Stimulated activated CD4-positive, alpha-beta T cell treated with anti-CD3 and anti-CD28 coated beads, TNF-alpha, amount 100 ng/mL, for 24 hours (primary cell): ENCODE data around the gene ZNF468.
"Not testable (repeated sequence)": the region's sequence is repeated elsewhere in the genome, so short reads cannot be mapped to it uniquely, and the experiment has no call there.

Experiments used
- DNase-seq, 3 experiments: peaks; one replicate each; pipeline ENCODE4 v3.0.0-alpha.2; 2020; ENCODE audit warnings: low read depth in 3 of 3

The ZNF468 gene

GRCh38 chr19:52857378-52858191, at the start of gene ZNF468:
Gene ZNF468, minus strand, starts transcription at chr19:52857619. Its CDS starts 3,347 bp downstream, at chr19:52854272.
- peak; percentile 38 to 64 (median 42) for DNase-seq

GRCh38 chr19:52904052-52904780, 46.8 kb upstream of the ZNF468 start:
- DNase-seq: not testable (repeated sequence)

- no peak for DNase-seq
Measured at GRCh38 chr19:52901842-52902241, 44.4 kb upstream of the ZNF468 start.

GRCh38 chr19:52898596-52898995, 41.2 kb upstream of the ZNF468 start:
- not testable (repeated sequence) for DNase-seq

GRCh38 chr19:52898101-52898500, 40.7 kb upstream of the ZNF468 start:
- no peak for DNase-seq

GRCh38 chr19:52897138-52897935, 39.9 kb upstream of the ZNF468 start, which contains the start of gene ZNF320:
Gene ZNF320, minus strand, starts transcription at chr19:52897635. Its CDS starts 7,380 bp downstream, at chr19:52890255.
- DNase-seq: peak; percentile 76 to 84 (median 77)

- no peak for DNase-seq
Measured at GRCh38 chr19:52896431-52897137, 39.2 kb upstream of the ZNF468 start.

GRCh38 chr19:52891336-52891735, 33.9 kb upstream of the ZNF468 start:
- DNase-seq: no peak

GRCh38 chr19:52889931-52890330, 32.5 kb upstream of the ZNF468 start:
- DNase-seq: no peak

GRCh38 chr19:52889076-52889475, 31.7 kb upstream of the ZNF468 start:
- no peak for DNase-seq

- no peak for DNase-seq
Measured at GRCh38 chr19:52880895-52881389, 23.5 kb upstream of the ZNF468 start.

- not testable (repeated sequence) for DNase-seq
Measured at GRCh38 chr19:52872996-52873395, 15.6 kb upstream of the ZNF468 start.

GRCh38 chr19:52871466-52871865, 14.0 kb upstream of the ZNF468 start:
- DNase-seq: no peak

GRCh38 chr19:52868031-52868430, 10.6 kb upstream of the ZNF468 start:
- not testable (repeated sequence) for DNase-seq

GRCh38 chr19:52856540-52857377, 660 bp downstream of the ZNF468 start:
- DNase-seq: not testable (repeated sequence)

- DNase-seq: not testable (repeated sequence)
Measured at GRCh38 chr19:52847352-52847751, 10.1 kb downstream of the ZNF468 start.

GRCh38 chr19:52840825-52841465, 16.5 kb downstream of the ZNF468 start:
- not testable (repeated sequence) for DNase-seq

GRCh38 chr19:52834289-52834688, 23.1 kb downstream of the ZNF468 start:
- not testable (repeated sequence) for DNase-seq

- DNase-seq: not testable (repeated sequence)
Measured at GRCh38 chr19:52833541-52833940, 23.9 kb downstream of the ZNF468 start.

- not testable (repeated sequence) for DNase-seq
Measured at GRCh38 chr19:52829866-52830265, 27.6 kb downstream of the ZNF468 start.
